Stimulated activated CD4-positive, alpha-beta T cell treated with anti-CD3 and anti-CD28 coated beads, Interleukin-15, amount 100 ng/mL, for 48 hours (primary cell): ENCODE measurements around the gene RIN1.
A peak's percentile ranks its signal among the peaks of the same experiment; 100 is the strongest.
"Not testable (repeated sequence)": the region's sequence is repeated elsewhere in the genome, so short reads cannot be mapped to it uniquely, and the experiment has no call there.

Source experiments
- DNase-seq, 2 donors: peaks; one replicate each; pipeline ENCODE4 v3.0.0-alpha.2; 2020; ENCODE audit warnings: low read depth in 2 of 2

The RIN1 gene

GRCh38 chr11:66359662-66360087 lies 23.4 kb upstream of the RIN1 start:
- no peak for DNase-seq

GRCh38 chr11:66350560-66351235 lies 14.5 kb upstream of the RIN1 start:
- DNase-seq, result not testable (repeated sequence)

GRCh38 chr11:66349084-66349386 lies 12.8 kb upstream of the RIN1 start:
- DNase-seq, result no peak

- peak; percentile 81 to 86 for DNase-seq
Measured at GRCh38 chr11:66347425-66348276, 11.4 kb upstream of the RIN1 start, which contains the start of gene B4GAT1. Gene B4GAT1 (minus strand): TSS chr11:66347629. CDS start chr11:66347545, 84 bp downstream.

- DNase-seq, result no peak
Measured at GRCh38 chr11:66346476-66347424, 10.5 kb upstream of the RIN1 start.

- no peak for DNase-seq
Measured at GRCh38 chr11:66345316-66345649, 9.0 kb upstream of the RIN1 start.

- DNase-seq, result peak; percentile 93 to 96
Measured at GRCh38 chr11:66344550-66345315, 8.5 kb upstream of the RIN1 start, which contains the start of gene BRMS1. Gene BRMS1 (minus strand): TSS chr11:66345104. CDS start chr11:66342234, 2,870 bp downstream.

- DNase-seq, result no peak
Measured at GRCh38 chr11:66343176-66343575, 6.9 kb upstream of the RIN1 start.

GRCh38 chr11:66341502-66342126 lies 5.4 kb upstream of the RIN1 start:
- DNase-seq, result no peak

- no peak for DNase-seq
Measured at GRCh38 chr11:66340596-66341501, 4.6 kb upstream of the RIN1 start.

- DNase-seq, result no peak
Measured at GRCh38 chr11:66339686-66340483, 3.7 kb upstream of the RIN1 start.

- no peak for DNase-seq
Measured at GRCh38 chr11:66339162-66339675, 3.0 kb upstream of the RIN1 start.

- no peak for DNase-seq
Measured at GRCh38 chr11:66338276-66339161, 2.3 kb upstream of the RIN1 start.

- DNase-seq, result no peak
Measured at GRCh38 chr11:66337103-66337899, 1.1 kb upstream of the RIN1 start.

GRCh38 chr11:66335531-66336233 lies 552 bp downstream of the RIN1 start:
- no peak for DNase-seq
